Superior temporal gyrus (tissue), 1 donor: ENCODE data around the gene GZMM.

ENCODE experiments used
- DNase-seq: peaks from one replicate; pipeline ENCODE4 v3.0.0-alpha.2; 2016; ENCODE audit errors: extremely low spot score

The GZMM gene

GRCh38 chr19:543910-544608, at the start of gene GZMM:
GZMM (plus strand) TSS chr19:544053; CDS start chr19:544072, 19 bp downstream.
- DNase-seq = no peak

GRCh38 chr19:494171-495080, 49.4 kb upstream of the GZMM start:
- no peak for DNase-seq

GRCh38 chr19:495081-495401, 48.8 kb upstream of the GZMM start:
- DNase-seq = no peak

GRCh38 chr19:495402-496111, 48.3 kb upstream of the GZMM start:
- peak; percentile 29 for DNase-seq

GRCh38 chr19:496112-496665, 47.7 kb upstream of the GZMM start, which contains the start of gene MADCAM1:
MADCAM1 (plus strand) TSS chr19:496486; CDS start chr19:496500, 14 bp downstream.
- DNase-seq = no peak

- no peak for DNase-seq
These were observed 46.9 kb upstream of the GZMM start for GRCh38 chr19:496986-497385.

- no peak for DNase-seq
These were observed 46.4 kb upstream of the GZMM start for GRCh38 chr19:497491-497868.

GRCh38 chr19:497869-498510, 45.9 kb upstream of the GZMM start:
- no peak for DNase-seq

GRCh38 chr19:498511-498891, 45.4 kb upstream of the GZMM start:
- no peak for DNase-seq

GRCh38 chr19:498977-499623, 44.8 kb upstream of the GZMM start:
- no peak for DNase-seq

GRCh38 chr19:501646-502045, 42.2 kb upstream of the GZMM start:
- no peak for DNase-seq

- no peak for DNase-seq
These were observed 39.2 kb upstream of the GZMM start for GRCh38 chr19:504616-505015.

GRCh38 chr19:506404-507285, 37.2 kb upstream of the GZMM start:
- DNase-seq = peak; percentile 100

- DNase-seq = peak; percentile 83
These were observed 36.3 kb upstream of the GZMM start, which contains the start of gene TPGS1 for GRCh38 chr19:507286-508203. TPGS1 (plus strand) TSS chr19:507497; CDS start chr19:507507, 10 bp downstream.

- DNase-seq = no peak
These were observed 35.4 kb upstream of the GZMM start for GRCh38 chr19:508204-509150.

GRCh38 chr19:510606-511100, 33.2 kb upstream of the GZMM start:
- peak; percentile 68 for DNase-seq

GRCh38 chr19:511101-511851, 32.6 kb upstream of the GZMM start:
- DNase-seq = peak; percentile 9
